Raji (cell line): ENCODE measurements around the gene TMEM163.

Source experiments
- POLR2A ChIP-seq: IDR thresholded peaks from 2 replicates; pipeline ENCODE4 v1.6.1; 2011; ENCODE audit warnings: low read depth, low read length, control low read depth; ENCODE audit not compliant: insufficient read depth

TMEM163 gene

GRCh38 chr2:134445116-134445515, 273.7 kb downstream of the TMEM163 start:
- no peak for TF ChIP-seq POLR2A

- no peak for TF ChIP-seq POLR2A
Observed at GRCh38 chr2:134443814-134444480, 274.9 kb downstream of the TMEM163 start.

GRCh38 chr2:134441153-134441863, 277.5 kb downstream of the TMEM163 start:
- no peak for TF ChIP-seq POLR2A

- TF ChIP-seq POLR2A, result no peak
Observed at GRCh38 chr2:134440336-134440909, 278.4 kb downstream of the TMEM163 start.

GRCh38 chr2:134438371-134438770, 280.4 kb downstream of the TMEM163 start:
- no peak for TF ChIP-seq POLR2A

GRCh38 chr2:134436706-134437105, 282.1 kb downstream of the TMEM163 start:
- no peak for TF ChIP-seq POLR2A

- TF ChIP-seq POLR2A, result no peak
Observed at GRCh38 chr2:134435936-134436335, 282.9 kb downstream of the TMEM163 start.

GRCh38 chr2:134435505-134435904, 283.3 kb downstream of the TMEM163 start:
- no peak for TF ChIP-seq POLR2A

- no peak for TF ChIP-seq POLR2A
Observed at GRCh38 chr2:134433979-134434378, 284.8 kb downstream of the TMEM163 start.

- no peak for TF ChIP-seq POLR2A
Observed at GRCh38 chr2:134433469-134433868, 285.3 kb downstream of the TMEM163 start.

- TF ChIP-seq POLR2A, result no peak
Observed at GRCh38 chr2:134432435-134432883, 286.3 kb downstream of the TMEM163 start.

GRCh38 chr2:134431838-134432434, 286.9 kb downstream of the TMEM163 start:
- no peak for TF ChIP-seq POLR2A

- no peak for TF ChIP-seq POLR2A
Observed at GRCh38 chr2:134429886-134430285, 288.9 kb downstream of the TMEM163 start.

GRCh38 chr2:134426721-134427120, 292.1 kb downstream of the TMEM163 start:
- TF ChIP-seq POLR2A, result no peak

- TF ChIP-seq POLR2A, result no peak
Observed at GRCh38 chr2:134425724-134426496, 292.9 kb downstream of the TMEM163 start.
